A673 (cell line): ENCODE measurements around the gene MRPL37. TPM values are rescaled to one million over a fixed set of nuclear protein-coding genes. Genes with fewer than 3 reads are reported as not detected.

Experiments
- BruUV-seq: library from RNA; stranded (reverse); fragments of 400-500 nt; replicated peaks from 2 replicates; lab custom pipeline; 2021; lab: Mats Ljungman, UMichigan
- CTCF ChIA-PET: fragments of 300-600 bp; sonication (Branson Sonifier 250); formaldehyde crosslinking; loops from one replicate; lab custom pipeline; 2022; ENCODE audit warnings: antibody characterized with exemption; lab: Charles Lee
- POLR2A ChIA-PET: fragments of 300-600 bp; sonication (Branson Sonifier 250); formaldehyde crosslinking; loops from one replicate; lab custom pipeline; 2022; ENCODE audit warnings: antibody characterized with exemption; ENCODE audit not compliant: low non-redundant PET; lab: Charles Lee
- DNase-seq: peaks from one replicate; pipeline ENCODE4 v3.0.0-alpha.2; 2015; ENCODE audit warnings: low spot score
- H3K27ac ChIP-seq: fragments of 200-600 bp; sonication (generic); 2 replicates; pipeline ENCODE4 v1.5.1; 2016; ENCODE audit warnings: mixed run types, low read depth, mild to moderate bottlenecking, mixed read lengths, antibody characterized with exemption, low read length; ENCODE audit not compliant: poor library complexity, severe bottlenecking
- H3K27me3 ChIP-seq: fragments of 200-600 bp; sonication (generic); replicated peaks from 2 replicates; pipeline ENCODE4 v1.6.1; 2017; ENCODE audit warnings: mixed run types, low read depth, mild to moderate bottlenecking, mixed read lengths, antibody characterized with exemption, low read length; ENCODE audit not compliant: insufficient read depth, poor library complexity
- H3K36me3 ChIP-seq: fragments of 200-600 bp; sonication (generic); 2 replicates; pipeline ENCODE4 v1.6.1; 2016; ENCODE audit warnings: mixed run types, mild to moderate bottlenecking, mixed read lengths, antibody characterized with exemption, low read length; ENCODE audit not compliant: insufficient read depth, poor library complexity, severe bottlenecking
- H3K4me1 ChIP-seq: fragments of 200-600 bp; sonication (generic); 2 replicates; pipeline ENCODE4 v1.6.1; 2017; ENCODE audit warnings: mixed run types, mild to moderate bottlenecking, mixed read lengths, antibody characterized with exemption, low read length; ENCODE audit not compliant: insufficient read depth, poor library complexity, severe bottlenecking
- H3K4me3 ChIP-seq: fragments of 200-600 bp; sonication (generic); 2 replicates; pipeline ENCODE4 v1.5.1; 2016; ENCODE audit warnings: low read depth, mixed run types, mild to moderate bottlenecking, mixed read lengths, low read length; ENCODE audit not compliant: poor library complexity, severe bottlenecking
- H3K9me3 ChIP-seq: fragments of 200-600 bp; sonication (generic); 2 replicates; pipeline ENCODE4 v1.6.1; 2016; ENCODE audit warnings: mixed run types, low read depth, mild to moderate bottlenecking, mixed read lengths, antibody characterized with exemption, low read length; ENCODE audit not compliant: poor library complexity, severe bottlenecking
- CTCF ChIP-seq: fragments of 300-800, 200-600 bp; sonication (generic); conservative IDR thresholded peaks from 2 replicates; pipeline ENCODE4 v1.5.1; 2017; ENCODE audit warnings: low read depth, mild to moderate bottlenecking, antibody characterized with exemption, low read length, moderate library complexity, mixed read lengths
- EZH2 ChIP-seq: fragments of 200-600 bp; sonication (generic); IDR thresholded peaks from 2 replicates; pipeline ENCODE4 v1.6.1; 2017; ENCODE audit warnings: borderline replicate concordance, low read depth, mild to moderate bottlenecking, mixed read lengths, antibody characterized with exemption, low read length; ENCODE audit not compliant: poor library complexity, severe bottlenecking
- intact Hi-C: fragments of 100-400 bp; cut with micrococcal nuclease; formaldehyde crosslinking; loops from one replicate; pipeline ENCODE4 v1.10.0; 2022; ENCODE audit not compliant: unreplicated experiment
- total RNA-seq: library from RNA; stranded (reverse); gene quantifications from 2 replicates; pipeline ENCODE4 v1.2.3, GENCODE V29; 2021

MRPL37 gene
- total RNA-seq, 1 experiment from 2014 or later = 90.3 TPM

GRCh38 chr1:54238353-54239034 lies 38.5 kb downstream of the MRPL37 start:
- Histone ChIP-seq H3K27me3 (no peaks in the 10 kb centered on the region), H3K4me3 (no peak overlapping the region), H3K9me3 (no peaks in the 10 kb centered on the region), H3K36me3 (no peaks in the 10 kb centered on the region), H3K27ac (no peak overlapping the region), H3K4me1 (peaks cover 4% of the 10 kb centered on the region)
- no TSS peak for BruUV-seq
- TF ChIP-seq EZH2 (no peak), CTCF (no peak)
- POLR2A ChIA-PET = no interaction called here
- peak; percentile 13 for DNase-seq
- CTCF ChIA-PET = no interaction called here
- intact Hi-C loops = no loop called here

DNA sequence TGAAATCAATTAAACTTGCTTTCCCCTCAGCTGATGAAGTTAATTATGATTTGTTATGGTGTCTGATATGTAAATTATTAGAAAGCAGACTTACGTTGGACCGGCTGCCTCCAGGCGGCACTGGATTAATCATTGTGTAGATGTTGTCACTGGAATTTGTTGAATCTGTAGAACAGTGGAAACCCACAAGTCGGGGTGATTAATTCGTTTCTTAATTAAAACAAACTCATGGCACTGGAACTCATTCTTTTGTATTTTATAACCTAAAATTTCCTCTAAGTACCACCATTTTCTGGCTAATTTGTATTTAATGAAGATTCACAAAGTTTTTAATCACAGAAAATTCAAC lies 39.0 kb downstream of the MRPL37 start:
- ChIA-PET CTCF (no interaction called here), POLR2A (no interaction called here)
- intact Hi-C loops = no loop called here
- no TSS peak for BruUV-seq
- peaks cover 4% of the 10 kb centered on the region for H3K4me1 ChIP-seq
- no peak for DNase-seq
- TF ChIP-seq EZH2 = no peak
- TF ChIP-seq CTCF = no peak
- no peak overlapping the region for H3K27ac ChIP-seq
- no peaks in the 10 kb centered on the region for H3K27me3 ChIP-seq
- no peaks in the 10 kb centered on the region for H3K9me3 ChIP-seq
- H3K4me3 ChIP-seq = no peak overlapping the region
- H3K36me3 ChIP-seq = no peaks in the 10 kb centered on the region

GRCh38 chr1:54239631-54240031 lies 39.7 kb downstream of the MRPL37 start:
- Histone ChIP-seq H3K36me3 (no peaks in the 10 kb centered on the region), H3K4me1 (peaks cover 4% of the 10 kb centered on the region), H3K27ac (no peak overlapping the region), H3K9me3 (no peaks in the 10 kb centered on the region), H3K4me3 (no peak overlapping the region), H3K27me3 (no peaks in the 10 kb centered on the region)
- no TSS peak for BruUV-seq
- TF ChIP-seq CTCF (no peak), EZH2 (no peak)
- intact Hi-C loops = no loop called here
- no peak for DNase-seq
- CTCF ChIA-PET = interaction anchor here (0.6 kb wide), 1 partner anchor 21 kb away, joined by 9 read pairs; no protein-coding TSS in a partner anchor
- POLR2A ChIA-PET = no interaction called here
